Measurements from ENCODE around the gene DLGAP5. TPM values are rescaled to one million over a fixed set of nuclear protein-coding genes. Genes with fewer than 3 reads are reported as not detected.

The DLGAP5 gene
- total and polyA plus RNA-seq, 2 of the 13 experiments (the other 11 are each of a cell fraction or from before 2014, with no cell fraction given), result 7.7 to 55.8 TPM

GRCh38 chr14:55160989-55161388 lies 30.4 kb downstream of the DLGAP5 start (continued):
- TF ChIP-seq ZNF512 (CRISPR knock-in tag; IDR thresholded peaks at IDR 0.05) (no peak), ZBTB1 (CRISPR knock-in tag; IDR thresholded peaks at IDR 0.05; ENCODE audit: borderline replicate concordance) (no peak), FOXP4 (CRISPR knock-in tag; IDR thresholded peaks at IDR 0.05) (no peak), ZUFSP (CRISPR knock-in tag; IDR thresholded peaks at IDR 0.05; ENCODE audit: borderline replicate concordance) (no peak), ZBTB8A (CRISPR knock-in tag; IDR thresholded peaks at IDR 0.05; ENCODE audit: borderline replicate concordance, low read depth) (no peak), YY1 (IDR thresholded peaks at IDR 0.05; ENCODE audit: insufficient read depth, insufficient replicate concordance, low read depth, low read length) (no peak), ZNF275 (CRISPR knock-in tag; IDR thresholded peaks at IDR 0.05; ENCODE audit: borderline replicate concordance) (no peak), ZFP82 (CRISPR knock-in tag; IDR thresholded peaks at IDR 0.05; ENCODE audit: borderline replicate concordance) (no peak), TRIM22 (IDR thresholded peaks at IDR 0.05) (no peak), ZBTB14 (CRISPR knock-in tag; IDR thresholded peaks at IDR 0.05) (no peak), CHD2 (IDR thresholded peaks at IDR 0.05; ENCODE audit: low read depth, low read length) (no peak), STAG1 (CRISPR knock-in tag; IDR thresholded peaks at IDR 0.05) (peak; percentile 63), ZNF768 (CRISPR knock-in tag; IDR thresholded peaks at IDR 0.05) (no peak), ATF4 (CRISPR knock-in tag; IDR thresholded peaks at IDR 0.05) (no peak), ZNF530 (CRISPR knock-in tag; IDR thresholded peaks at IDR 0.05; ENCODE audit: low read depth) (no peak), ELK4 (CRISPR knock-in tag; IDR thresholded peaks at IDR 0.05; ENCODE audit: borderline replicate concordance) (no peak), SMC3 (IDR thresholded peaks at IDR 0.05; ENCODE audit: low read length) (peak; percentile 76), NFIB (CRISPR knock-in tag; IDR thresholded peaks at IDR 0.05; ENCODE audit: borderline replicate concordance) (no peak)
